Stimulated activated CD8-positive, alpha-beta memory T cell treated with anti-CD3 and anti-CD28 coated beads, Interleukin-7, amount 100 ng/mL, for 4 hours (primary cell): Measurements from ENCODE around the gene OR6C4.
"Not testable (repeated sequence)": the region's sequence is repeated elsewhere in the genome, so short reads cannot be mapped to it uniquely, and the experiment has no call there.

Experiments
- DNase-seq, 2 donors: peaks; one replicate each; pipeline ENCODE4 v3.0.0-alpha.2; 2020; ENCODE audit warnings: low read depth in 2 of 2

OR6C4 gene

DNA sequence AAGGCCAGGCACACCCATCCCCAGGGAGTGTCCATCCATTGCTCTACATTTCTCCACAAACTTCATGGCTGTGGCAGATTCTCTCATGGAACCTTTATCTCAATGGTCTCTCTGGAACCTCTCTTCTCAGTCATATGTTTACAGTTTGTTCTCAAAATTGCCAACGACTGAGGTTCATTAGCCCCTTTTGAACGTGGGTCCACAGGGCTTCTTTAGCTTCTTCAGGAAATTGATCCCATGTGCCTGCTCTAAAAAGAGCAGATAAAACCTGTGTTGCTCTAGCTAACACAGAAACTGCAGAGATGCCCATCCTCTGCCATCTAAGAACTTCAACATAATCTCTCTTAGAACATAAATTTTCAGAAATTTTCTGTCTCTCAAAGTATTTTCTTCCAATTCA is at the start of gene OR6C4:
OR6C4 (plus strand) TSS at position 301 of the 400 bp plus-strand sequence. CDS start 1,625 bp downstream, outside the sequence.
- DNase-seq: no peak

- DNase-seq: no peak
Observed at GRCh38 chr12:55499810-55500252, 49.6 kb upstream of the OR6C4 start.

DNA sequence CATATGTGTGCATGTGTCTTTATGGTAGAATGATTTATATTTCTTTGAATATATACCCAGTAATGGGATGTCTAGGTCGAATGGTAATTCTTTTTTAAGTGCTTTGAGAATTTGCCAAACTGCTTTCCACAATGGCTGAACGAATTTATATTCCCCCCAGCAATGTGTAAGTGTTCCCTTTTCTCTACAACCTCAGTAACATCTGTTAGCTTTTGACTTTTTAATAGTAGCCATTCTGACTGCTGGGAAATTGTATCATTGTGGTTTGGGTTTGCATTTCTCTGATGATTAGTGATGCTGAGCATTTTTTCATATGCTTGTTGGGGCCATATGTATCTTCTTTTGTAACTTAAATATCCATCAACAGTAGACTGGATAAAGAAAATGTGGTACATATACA is 47.8 kb upstream of the OR6C4 start:
- DNase-seq: no peak

DNA sequence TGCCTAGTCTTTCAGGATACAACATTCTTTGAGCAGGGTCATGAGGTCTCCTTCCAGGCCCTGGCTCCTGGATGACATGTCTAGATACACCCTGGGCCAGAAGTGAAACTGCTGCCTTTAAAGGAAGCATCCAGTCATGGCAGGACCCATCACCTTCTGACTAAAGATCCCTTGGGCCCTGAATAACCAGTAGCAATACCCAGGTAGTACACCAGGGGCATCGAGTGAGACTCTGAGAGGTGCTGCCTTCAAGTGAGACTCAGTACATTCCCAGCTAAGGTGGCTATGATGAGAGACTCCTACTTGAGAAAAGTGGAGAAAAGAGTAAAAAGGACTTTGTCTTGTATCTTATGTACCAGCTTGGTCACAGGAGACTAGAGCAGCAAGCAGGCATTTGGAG is 33.7 kb upstream of the OR6C4 start:
- DNase-seq: no peak

- DNase-seq: no peak
Observed at GRCh38 chr12:55516391-55516790, 33.0 kb upstream of the OR6C4 start.

- DNase-seq: not testable (repeated sequence)
Observed at GRCh38 chr12:55548235-55548634, 1.2 kb upstream of the OR6C4 start.

- DNase-seq: no peak
Observed at GRCh38 chr12:55548756-55549155, 646 bp upstream of the OR6C4 start.

DNA sequence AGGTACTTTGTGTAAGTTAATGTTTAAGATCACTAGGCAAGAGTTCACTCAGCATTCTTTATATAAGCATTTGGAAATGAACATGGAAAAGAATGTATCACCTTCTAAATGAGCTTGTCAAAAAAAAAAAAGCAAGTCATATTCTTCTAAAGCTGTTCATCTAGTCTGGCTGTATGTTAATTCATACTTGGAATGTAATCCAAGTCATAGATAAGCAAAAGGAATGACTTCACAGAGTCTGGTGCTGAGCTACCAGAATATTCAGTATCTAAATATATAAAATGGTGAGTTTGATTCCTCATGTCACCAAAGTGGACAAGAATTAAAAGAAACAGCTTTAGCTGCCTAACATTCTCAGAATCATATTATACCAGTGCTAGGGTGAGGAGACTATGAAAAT is 4.9 kb downstream of the OR6C4 start:
- DNase-seq: no peak

DNA sequence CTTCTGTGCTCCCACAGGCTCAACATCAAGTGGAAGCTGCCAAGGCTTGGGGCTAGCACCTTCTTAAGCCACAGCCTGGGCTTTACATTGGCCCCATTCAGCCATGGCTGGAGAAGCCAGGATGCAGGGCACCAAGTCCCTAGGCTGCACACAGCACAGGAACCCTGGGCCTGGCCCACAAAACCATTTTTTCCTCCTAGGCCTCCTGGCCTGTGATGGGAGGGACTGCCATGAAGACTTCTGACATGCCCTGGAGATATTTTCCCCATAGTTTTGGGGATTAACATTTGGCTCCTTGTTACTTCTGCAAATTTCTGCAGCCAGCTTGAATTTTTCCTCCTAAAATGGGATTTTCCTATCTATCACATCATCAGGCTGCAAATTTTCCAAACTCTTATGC is 20.7 kb downstream of the OR6C4 start:
- DNase-seq: not testable (repeated sequence)

DNA sequence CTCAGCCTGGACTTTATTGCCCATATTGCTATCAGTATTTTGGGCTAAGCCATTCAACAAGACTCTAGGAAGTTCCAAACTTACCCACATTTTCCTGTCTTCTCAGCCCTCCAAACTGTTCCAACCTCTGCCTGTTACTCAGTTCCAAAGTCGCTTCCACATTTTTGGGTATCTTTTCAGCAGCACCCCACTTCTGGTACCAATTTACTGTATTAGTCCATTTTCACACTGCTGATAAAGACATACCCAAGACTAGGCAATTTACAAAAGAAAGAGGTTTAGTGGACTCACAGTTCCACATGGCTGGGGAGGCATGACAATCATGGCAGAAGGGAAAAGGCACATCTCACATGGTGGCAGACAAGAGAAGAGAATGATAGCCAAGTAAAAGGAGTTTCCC is 21.3 kb downstream of the OR6C4 start:
- DNase-seq: not testable (repeated sequence)

- DNase-seq: no peak
Observed at GRCh38 chr12:55572168-55572567, 22.8 kb downstream of the OR6C4 start, which contains the start of gene OR2AP1. Gene OR2AP1 (plus strand): TSS chr12:55572468. CDS start chr12:55574415, 1,947 bp downstream.

- DNase-seq: no peak
Observed at GRCh38 chr12:55582066-55582465, 32.7 kb downstream of the OR6C4 start.

DNA sequence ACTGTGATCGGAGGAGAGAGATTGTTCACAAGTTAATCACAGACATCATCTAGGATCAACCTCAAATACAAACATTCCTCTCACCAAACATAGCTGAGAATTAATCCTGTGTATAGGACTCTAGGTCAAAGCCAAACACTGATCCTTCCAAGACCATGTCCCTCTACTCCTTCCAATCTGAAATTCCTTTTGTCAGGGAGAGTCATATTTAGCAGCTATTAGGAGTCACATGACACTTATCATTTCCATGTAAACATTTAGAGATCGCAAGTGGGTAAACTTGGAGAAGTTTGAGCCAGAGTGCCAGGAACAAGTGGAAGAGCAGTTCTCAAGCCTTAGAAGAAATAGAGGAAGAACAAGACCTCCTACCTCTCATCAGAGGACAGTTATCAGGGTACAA is 36.4 kb downstream of the OR6C4 start:
- DNase-seq: no peak

GRCh38 chr12:55590152-55590551 is 40.8 kb downstream of the OR6C4 start:
- not testable (repeated sequence) for DNase-seq
